GM19452 (cell line): ENCODE results near the gene TMEM121.

ENCODE experiments used
- ATAC-seq: cut with Tn5 transposase; IDR thresholded peaks from one replicate; pipeline ENCODE4 v1.9.1; 2021; ENCODE audit not compliant: unreplicated experiment

TMEM121 gene

DNA sequence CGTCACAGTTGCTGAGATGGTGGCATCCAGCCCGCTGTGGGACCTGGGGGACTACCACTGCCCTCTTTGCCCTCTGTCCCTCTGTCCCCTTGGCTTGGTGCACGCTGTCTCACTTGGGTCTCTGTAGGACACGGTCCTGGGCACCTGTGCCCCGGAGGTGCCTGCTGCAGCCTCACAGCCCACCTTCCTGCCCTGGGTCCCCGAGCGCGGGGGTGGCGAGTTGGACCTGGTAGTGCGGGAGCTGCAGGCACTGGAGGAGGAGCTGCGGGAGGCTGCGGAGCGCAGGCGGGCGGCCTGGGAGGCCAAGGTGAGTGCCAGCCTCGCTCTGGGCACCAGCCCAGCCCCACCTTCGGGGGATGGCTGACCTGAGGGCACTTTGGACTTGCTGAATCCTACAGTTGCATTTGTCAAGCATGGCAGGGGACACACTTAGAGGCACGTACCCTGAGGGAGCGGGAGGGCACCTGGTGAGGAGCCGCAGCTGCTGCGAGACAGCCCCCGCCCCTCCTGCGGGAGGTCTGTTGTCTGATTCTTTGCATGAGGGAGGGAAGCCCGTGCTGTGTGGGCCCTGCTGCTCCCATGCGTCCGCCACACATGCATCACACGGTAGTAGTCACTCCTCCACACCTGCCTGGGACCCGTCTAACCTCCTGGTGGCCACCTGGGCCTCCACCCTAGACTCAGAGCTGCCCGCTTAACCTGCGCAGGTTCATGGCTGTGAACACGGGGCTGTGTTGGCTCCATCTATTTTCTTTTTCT lies 28.5 kb upstream of the TMEM121 start:
- no peak for ATAC-seq

DNA sequence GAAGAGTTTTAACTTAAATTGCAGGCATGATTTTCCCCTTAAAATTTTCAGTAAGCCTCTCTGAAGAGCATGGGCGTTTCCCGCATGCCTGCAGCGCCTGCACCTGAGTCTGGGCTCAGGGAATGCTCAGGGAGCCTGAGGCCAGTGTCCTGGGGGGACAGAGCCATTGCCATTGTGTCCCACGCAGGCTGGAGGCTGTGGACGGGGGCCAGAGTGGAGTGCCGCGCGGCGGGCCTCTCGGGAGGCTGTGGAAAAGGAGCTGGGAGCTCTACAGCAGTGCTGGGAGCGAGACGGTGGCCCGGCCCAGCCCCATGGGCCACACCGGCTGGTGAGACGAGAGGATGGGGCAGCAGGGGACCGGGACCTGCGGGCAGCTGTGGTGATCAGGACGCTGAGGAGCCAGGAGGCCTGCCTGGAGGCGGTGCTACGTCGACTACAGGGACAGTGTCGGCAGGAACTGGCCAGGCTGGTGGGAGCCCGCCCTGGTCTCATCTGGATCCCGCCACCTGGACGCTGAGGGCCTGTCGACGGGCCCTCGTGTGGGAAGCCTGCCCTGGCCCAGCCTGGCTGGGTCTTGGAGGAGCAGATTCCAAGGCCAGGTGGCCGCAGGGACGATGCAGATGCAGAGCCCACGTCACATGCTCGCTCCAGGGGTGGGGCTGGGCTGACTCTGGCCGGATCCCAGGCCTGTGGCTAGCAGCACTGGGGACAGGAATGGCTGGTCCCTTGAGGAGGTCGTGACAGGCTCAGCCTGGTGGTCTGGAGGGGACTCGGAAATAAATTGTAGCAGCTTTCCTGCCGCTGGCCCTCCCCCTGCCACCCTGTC lies 27.7 kb upstream of the TMEM121 start:
- no peak for ATAC-seq

DNA sequence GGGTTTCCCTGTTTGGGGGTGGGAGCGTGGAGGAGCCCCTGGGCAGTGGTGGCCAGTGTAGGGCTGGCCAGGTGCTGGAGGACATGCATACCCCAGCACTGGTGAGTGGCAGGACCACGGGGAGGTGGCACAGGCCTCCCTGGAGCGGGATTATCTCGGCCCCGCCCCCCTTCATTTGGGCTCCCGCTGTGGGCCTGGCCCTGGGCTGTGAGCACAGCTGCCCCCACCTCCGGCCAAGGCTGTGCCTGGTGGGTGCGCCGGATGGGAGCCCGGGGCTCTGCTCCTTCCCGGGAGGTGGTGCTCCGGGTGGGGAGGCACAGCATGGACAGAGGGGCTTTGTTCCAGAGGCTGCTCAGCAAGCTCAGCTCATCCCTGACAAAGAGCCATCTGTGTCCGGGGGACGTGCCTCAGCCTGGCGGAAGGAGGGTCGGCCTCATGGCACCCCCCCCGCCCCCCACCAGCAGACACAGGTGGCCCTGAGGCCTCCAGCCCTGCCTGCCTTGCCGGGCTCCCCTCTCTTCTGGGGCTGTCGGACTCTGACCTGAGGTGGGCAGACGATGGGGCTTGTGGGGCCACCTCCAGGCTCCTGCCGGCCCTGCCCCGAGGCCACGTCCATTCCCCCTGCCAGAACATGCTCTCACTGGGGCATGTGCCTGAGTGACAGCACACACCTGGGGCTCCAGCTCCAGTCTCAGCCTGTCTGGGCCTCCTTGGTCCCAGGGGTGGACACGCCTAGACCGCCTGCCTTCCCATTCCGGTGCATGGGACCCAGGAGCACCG lies 26.9 kb upstream of the TMEM121 start:
- no peak for ATAC-seq

DNA sequence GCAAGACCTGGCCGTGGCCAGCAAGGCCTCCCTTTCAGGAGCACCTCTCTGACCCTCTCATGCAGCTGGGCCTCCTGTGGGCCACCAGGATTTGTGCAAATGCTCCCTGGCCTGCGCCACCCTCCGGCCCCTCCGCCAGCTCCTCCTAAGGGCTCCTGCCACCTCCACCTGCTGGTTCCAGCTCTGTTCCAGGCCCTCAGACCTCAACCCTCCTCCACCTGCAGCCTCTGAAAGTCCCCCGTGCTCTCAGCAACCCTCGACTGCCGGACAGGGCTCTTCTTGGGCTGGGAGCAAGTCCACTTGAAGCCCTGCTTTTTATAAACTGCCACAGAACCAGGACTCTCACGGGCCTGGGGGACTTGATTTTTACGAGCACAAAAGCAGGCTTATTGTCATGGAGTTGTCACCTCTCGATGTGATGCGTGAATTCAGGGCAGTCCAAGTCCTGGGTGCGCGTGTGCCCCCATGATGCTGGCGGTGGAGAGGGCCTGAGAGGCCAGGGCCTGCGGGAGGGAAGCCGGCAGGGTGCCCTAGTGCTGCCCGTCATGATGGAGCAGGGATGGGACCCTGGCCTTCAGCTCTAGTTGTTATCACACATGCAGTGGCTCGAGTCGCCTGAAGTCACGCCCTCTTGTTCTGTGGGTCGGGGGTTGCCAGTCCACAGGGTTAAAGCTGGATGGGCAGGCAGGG lies 26.2 kb upstream of the TMEM121 start:
- no peak for ATAC-seq

DNA sequence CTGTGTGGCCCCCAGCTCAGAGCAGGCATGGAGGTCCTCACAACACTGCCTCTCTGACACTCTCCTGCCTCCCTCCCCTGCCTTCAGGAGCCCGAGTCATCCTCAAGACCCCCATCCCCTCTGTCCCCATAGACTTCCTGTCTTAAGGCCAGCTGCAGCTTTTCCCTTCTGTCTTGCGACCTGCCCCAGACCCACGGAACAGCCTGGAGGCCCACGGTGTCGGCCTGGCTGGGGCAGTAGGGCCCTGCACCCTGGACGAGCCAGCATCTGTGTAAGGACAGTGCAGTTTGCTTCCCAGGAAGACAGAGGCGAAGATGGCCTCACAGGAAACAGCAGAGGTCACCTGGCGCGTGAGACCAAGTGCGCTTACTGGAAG lies 25.7 kb upstream of the TMEM121 start:
- ATAC-seq: no peak

DNA sequence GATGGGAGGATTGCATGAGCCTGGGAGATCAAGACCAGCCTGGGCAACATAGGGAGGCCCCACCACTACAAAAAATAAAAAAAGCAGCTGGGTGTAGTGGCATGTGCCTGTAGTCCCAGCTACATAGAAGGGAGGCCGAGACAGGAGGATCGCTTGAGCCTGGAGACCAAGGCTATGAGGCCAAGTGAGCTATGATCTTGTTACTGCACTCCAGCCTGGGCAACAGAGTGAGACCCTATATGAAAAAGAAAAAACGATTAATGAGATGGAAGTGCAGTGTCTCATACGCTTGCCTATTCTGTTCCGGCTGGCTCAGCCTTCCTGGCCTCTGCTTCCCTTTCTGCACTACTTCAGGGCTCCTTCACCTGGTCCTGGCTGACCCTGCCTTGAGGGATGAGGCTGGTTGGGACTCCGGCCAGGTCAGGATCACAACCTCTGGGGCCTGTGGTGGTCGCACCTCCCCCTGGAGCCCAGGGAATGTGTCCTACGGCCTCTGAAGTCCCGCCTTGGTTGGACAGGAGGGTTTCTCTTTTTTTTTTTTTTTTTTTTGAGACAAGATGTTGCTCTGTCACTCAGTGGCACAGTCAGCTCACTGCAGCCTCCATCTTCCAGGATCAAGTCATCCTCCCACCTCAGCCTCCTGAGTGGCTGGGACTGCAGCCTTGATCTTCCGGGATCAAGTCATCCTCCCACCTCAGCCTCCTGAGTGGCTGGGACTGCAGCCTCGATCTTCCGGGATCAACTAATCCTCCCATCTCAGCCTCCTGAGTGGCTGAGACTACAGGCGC lies 24.7 kb upstream of the TMEM121 start:
- no peak for ATAC-seq

DNA sequence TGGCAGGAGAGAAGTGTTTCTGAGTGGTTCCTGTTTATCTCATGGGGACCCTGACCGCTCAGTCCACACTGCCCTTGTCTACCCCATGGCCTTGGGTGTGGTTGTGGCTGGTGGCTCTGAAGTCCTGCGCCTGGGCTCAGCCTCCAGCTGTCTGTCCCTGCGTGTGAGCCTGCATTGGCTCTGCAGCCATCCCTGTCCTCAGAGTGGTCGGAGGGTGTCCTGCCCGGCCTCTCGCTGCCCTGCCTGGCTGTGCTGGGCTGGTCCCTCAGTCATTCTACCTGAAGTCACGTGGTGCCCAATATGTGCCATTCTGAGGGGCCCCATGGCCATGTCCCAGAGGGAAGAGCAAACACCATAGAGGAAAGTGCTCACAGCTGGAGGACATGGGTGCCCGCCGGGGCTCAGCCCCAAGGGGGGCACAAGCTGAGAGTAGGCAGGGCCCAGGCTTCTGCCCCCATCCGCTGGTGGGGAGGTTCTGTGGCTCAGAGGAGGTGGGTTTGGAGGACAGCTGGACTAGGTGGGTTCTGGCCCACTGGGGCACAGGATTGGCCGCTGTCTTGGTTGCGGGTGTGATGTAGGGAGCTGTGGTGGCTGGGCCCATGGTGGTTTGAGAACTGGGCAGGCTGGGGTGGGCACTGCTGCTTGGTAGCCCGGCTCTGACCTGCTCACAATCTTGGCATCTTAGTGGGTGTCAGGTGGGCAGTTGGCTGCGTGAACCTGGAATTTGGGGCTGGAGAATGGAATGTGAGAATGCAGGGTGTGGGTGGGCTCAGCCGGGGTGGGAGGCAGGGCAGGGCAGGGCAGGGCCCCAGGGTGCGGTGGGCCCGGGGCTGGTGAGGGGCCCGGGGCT lies 23.7 kb upstream of the TMEM121 start:
- ATAC-seq: no peak

DNA sequence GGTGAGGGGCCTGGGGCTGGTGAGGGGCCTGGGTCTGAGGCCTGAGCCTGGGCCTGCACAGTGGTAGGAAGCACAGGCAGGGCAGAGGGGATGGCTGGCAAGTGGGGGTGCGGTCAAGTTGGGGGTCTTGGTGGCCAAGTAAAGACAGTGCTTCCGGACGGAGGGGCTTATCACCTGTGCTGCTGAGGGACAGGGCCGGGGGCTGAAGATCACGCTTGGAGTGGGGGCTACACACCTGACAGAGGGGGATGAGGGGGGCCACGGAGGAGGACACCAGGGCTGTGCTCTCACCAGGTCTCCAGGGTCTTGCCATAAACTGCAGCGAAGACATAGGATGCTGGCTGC lies 23.1 kb upstream of the TMEM121 start:
- ATAC-seq: no peak

DNA sequence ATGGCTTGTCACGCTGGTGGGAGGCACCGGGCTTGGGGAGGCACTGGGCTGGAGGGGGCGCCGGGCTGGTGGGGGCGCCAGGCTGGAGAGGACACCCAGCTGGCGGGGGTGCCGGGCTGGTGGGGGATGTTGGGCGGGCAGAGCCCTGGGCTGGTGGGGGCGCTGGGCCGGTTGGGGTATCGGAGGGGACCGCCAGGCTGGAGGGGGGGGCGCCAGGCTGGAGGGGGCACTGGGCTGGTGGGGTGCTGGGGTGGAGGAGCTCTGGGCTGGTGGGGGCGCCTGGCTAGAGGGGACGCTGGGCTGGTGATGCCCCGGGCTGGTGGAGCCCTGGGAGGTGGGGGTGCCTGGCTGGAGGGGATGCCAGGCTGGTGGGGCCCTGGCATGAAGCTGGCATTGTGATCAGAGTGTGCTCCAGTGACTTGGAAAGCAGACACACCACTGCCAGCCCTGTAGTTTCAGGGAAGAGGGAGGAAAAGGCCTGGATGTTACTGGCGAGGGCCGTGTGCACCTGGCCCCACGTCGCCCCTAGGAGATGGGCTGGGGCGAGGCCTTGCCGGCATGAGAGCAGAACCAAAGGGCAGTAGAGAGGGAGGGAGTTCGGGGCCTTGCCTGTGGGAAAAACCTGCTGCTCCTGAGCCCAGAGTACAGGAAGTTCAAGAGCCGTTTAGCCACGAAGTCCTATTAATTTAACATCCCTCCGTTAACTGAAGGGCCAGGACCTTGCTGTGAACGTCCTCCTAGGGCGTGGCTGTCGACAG lies 22.3 kb upstream of the TMEM121 start:
- no peak for ATAC-seq

DNA sequence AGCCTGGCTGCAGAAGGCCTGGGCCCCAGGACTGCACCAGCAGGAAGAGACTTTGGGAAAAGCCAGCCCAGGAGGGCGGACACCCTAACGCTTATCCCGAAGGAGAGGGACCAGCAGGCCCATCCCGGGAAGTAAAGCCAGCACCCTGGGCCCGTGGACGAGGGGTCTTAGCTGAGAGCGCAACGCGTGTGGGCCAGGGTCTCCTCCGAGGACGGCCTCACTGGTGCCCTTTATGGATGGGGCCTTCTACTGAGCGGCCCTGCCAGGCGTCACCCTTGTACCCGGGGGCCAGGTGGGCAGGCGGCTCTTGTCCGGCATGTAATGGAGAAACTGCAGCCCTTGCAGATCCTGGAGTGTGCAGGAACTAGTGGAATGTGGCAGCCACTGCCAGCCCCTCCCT lies 21.3 kb upstream of the TMEM121 start:
- no peak for ATAC-seq

DNA sequence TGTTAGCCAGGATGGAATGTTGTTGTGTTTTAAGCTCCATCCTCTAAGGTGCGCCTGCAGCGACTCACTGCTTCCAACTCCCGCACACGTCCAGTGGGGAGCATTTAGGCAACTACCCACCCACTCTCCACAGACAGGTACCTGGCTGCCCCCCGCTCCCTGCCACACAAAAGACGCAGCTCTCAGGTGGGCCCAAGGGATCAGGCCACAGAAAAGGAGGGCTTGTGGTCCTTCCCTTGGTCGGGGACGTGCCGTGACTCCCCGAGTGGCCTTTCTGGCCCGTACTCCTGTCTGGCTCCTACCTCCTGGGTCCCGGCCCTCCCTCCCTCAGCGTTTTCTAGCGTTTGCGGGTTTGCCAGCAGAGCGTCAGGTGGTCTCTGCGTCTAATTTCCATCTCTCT lies 19.1 kb upstream of the TMEM121 start:
- no peak for ATAC-seq

DNA sequence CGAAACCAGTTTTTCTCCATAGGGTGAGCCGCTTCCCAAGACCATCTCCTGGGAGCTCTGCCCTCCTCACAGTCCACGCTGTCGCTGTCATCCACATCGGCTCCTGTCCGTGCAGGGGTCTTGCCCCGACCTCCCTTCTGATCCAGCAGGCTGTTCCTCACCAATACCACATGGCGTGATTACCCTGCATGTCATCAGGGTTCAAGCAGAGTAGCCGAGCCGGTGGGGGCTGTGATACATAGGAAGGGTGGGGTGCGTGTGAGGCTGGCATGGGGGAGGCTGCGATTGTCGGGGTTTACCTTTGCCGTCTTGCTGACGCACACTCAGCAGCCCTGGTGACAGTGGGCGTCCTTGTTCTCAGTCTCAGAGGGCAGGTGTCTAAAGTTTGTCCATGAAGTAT lies 18.3 kb upstream of the TMEM121 start:
- no peak for ATAC-seq

DNA sequence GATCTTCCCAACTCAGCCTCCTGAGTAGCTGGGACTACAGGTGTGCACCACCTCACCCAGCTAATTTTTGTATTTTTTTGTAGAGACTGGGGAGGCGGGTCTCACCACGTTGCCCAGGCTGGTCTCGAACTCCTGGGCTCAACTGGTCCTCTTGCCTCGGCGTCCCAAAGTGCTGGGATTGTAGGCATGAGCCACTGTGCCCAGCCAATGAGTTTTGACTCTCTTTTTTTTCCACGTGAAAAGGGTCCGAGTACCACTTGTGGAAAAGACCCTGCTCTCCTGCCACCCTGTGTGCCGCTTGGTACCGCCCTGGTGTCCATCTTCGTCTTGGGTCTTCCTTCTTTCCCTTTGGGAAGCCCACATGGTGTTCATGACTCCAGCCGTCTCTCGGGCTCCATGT lies 17.8 kb upstream of the TMEM121 start:
- ATAC-seq: no peak

DNA sequence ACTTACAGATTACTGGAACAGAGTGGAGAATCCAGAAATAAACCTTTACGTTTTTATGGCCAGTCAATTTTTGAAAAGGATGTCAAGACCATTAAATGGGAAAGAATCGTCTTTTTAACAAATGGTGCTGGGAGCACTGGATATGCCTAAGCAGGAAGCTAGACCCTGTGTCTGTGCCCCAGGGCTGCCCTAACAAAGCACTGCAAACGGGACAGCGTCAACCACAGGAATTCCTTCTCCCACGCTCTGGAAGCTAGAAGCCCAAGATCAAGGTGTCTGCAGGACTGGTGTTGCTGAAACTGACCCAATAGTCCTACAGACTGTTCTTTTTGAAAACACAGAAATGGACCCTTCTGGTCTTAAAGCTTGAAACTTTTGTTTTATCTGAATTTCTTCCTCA lies 9.3 kb upstream of the TMEM121 start:
- ATAC-seq: no peak

DNA sequence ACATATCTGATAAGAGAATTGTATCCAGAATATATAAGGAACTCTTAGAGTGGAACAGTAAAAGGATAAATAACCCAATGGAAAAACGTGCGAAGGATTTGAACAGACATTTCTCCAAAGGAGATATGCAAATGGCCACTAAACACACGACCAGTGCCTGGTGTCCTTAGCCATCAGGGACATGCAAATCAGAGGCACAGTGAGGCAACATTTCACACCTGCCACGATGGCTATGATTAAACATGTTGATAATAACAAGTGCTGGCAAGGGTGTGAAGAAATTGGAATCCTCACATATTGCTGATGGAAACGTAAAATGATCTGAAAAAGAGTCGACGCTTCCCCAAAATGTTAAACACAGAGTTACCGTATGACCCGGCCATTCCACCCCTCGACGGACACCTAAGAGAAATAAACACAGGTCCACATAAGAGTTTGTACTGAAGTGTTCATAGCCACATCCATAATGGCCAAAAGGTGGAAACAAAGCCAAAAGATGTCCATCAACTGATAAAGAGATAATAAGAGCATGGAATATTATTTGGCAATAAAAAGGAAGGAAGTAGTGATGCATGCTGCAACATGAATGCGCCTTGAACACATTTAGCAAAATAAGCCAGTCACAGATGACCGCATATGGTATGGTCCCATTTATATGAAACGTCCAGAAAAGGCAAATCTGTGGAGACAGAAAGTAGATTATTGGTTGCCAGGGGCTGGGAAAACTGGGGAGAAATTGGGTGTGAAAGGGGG lies 6.3 kb upstream of the TMEM121 start:
- no peak for ATAC-seq

DNA sequence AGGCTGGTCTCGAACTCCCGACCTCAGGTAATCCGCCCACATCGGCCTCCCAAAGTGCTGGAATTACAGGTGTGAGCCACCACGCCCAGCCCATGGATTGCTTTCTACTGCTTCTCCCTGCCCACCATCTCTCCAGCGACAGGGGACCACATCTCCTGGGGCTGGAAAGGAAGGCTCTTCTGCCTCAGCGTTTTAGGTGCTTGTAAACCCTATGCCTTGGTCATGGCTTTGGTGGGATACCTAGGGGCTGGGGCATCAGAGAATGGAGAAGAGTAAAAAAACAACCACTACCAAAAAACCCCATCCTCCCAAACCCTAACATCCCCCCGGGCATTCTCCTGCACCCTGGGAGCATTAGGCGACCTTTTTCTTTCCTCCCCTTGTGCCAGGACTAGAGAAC lies 1.1 kb upstream of the TMEM121 start:
- ATAC-seq: no peak

DNA sequence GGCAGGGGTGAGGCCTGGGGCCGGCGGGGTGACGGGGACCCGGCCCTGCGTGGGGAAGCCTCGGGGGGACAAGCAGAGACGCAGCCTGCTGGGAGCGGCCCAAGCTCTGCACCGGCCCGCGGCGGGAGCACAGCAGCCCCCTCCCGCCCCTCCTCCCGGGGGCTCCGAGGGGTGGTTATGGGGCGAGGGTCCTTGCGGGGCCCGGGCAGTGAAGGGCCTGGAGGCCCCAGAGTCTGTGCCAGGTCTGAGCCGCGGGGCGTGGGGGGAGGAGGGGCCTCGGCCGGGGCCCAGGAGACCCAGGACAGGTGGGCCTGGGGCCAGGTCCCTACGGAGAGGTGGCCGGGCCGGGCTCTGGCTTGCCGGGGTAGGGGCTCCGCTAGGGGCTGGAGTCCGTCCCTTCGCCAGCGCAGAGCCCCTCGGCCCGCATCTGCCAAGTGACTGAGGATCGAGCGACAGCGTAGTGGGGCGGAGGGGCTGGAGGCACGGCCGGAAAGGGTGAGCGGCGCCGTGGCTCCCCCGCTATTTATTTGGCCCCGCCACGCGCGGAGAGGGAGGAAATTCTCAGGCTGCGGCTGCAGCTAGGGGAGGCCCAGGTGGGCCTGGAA lies 495 bp downstream of the TMEM121 start:
- no peak for ATAC-seq

DNA sequence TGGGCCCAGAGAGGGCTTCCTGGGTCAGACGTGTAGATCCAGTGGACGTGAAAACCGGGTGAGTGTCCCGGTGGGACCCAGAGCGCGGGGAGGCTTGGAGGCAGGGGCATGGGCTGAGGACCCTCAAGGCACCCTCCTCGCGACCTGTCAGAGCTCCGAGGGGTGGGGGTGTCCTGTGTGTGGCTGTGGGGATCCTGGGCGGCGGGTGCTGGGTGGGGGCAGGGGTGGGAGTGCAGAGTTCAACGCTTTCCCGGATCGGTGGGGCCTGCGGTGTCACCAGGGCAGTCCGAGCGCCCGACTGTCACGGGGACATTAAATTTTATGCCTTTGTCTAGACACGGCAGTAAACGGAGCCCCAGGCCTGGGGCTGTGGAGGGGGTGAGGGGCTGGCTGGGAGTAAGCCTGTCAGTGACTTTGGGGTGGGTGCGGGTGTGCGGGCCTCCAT lies 1.0 kb downstream of the TMEM121 start:
- ATAC-seq: no peak
